ENCODE measurements around the gene NLGN4X.
A peak's percentile ranks its signal among the peaks of the same experiment; 100 is the strongest.

The NLGN4X gene

GRCh38 chrX:6120329-6120728 is 108.3 kb downstream of the NLGN4X start:
- Histone ChIP-seq H3K4ac (ENCODE audit: low read depth, low read length) (no peak overlapping the region), H3K27me3 (ENCODE audit: insufficient read depth, low read length, poor library complexity) (no peaks in the 10 kb centered on the region), H3K9ac (ENCODE audit: low read length) (no peak overlapping the region), H4K8ac (ENCODE audit: low read depth, low read length) (no peak overlapping the region), H3K18ac (ENCODE audit: low read length) (no peak overlapping the region), H2BK15ac (replicated peaks; ENCODE audit: low read depth) (no peak overlapping the region), H3K23ac (ENCODE audit: low read length) (no peak overlapping the region), H2AK5ac (ENCODE audit: low read length) (no peak overlapping the region), H2BK120ac (ENCODE audit: low read depth, low read length) (no peak overlapping the region), H3K79me2 (ENCODE audit: control insufficient read depth, insufficient read depth, low read length) (peaks cover 12% of the 10 kb centered on the region), H2BK5ac (ENCODE audit: low read length) (no peak overlapping the region), H3K27ac (ENCODE audit: low read depth, low read length) (no peak overlapping the region), H3K36me3 (ENCODE audit: control insufficient read depth, insufficient read depth, low read length) (no peaks in the 10 kb centered on the region), H3K4me3 (ENCODE audit: low read length) (no peak overlapping the region), H3K56ac (ENCODE audit: low read length) (no peak overlapping the region), H3K4me2 (ENCODE audit: low read length) (no peak overlapping the region), H4K5ac (ENCODE audit: low read length) (no peak overlapping the region), H3K4me1 (ENCODE audit: control insufficient read depth, low read depth, low read length) (no peaks in the 10 kb centered on the region), H3K79me1 (ENCODE audit: low read length) (no peaks in the 10 kb centered on the region)
- no CpG with 5 or more reads among the region's 2 CpGs for WGBS (ENCODE audit: extremely low coverage, insufficient coverage, low lambda C conversion rate)
- DNase-seq: peak; percentile 6

DNA sequence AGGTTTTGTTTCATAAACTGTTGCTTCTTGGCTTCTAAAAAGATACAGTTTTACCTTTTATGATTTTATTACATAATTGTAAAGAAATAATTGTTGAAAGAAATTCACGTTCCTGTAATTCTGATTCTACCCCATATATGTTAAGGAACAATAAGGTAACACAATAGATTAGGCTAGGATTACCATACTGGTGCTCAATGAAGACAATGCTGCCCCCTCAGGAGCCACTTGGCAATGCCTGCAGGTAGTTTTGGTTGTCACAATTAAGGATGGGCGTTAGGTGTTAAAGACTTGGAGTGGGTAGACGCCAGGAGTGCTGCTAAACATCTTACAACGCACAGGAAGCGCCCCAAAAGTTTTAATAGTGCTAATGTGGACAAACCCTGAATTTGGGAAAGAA is 133.2 kb downstream of the NLGN4X start:
- H3K18ac ChIP-seq (ENCODE audit: low read length): no peak overlapping the region
- H3K4me2 ChIP-seq (ENCODE audit: low read length): no peak overlapping the region
- no peak overlapping the region for H3K9ac ChIP-seq (ENCODE audit: low read length)
- H3K79me1 ChIP-seq (ENCODE audit: low read length): no peaks in the 10 kb centered on the region
- H2AK5ac ChIP-seq (ENCODE audit: low read length): no peak overlapping the region
- H3K27me3 ChIP-seq (ENCODE audit: insufficient read depth, low read length, poor library complexity): no peaks in the 10 kb centered on the region
- H4K5ac ChIP-seq (ENCODE audit: low read length): no peak overlapping the region
- H3K79me2 ChIP-seq (ENCODE audit: control insufficient read depth, insufficient read depth, low read length): no peaks in the 10 kb centered on the region
- H3K23ac ChIP-seq (ENCODE audit: low read length): no peak overlapping the region
- H2BK5ac ChIP-seq (ENCODE audit: low read length): no peak overlapping the region
- H2BK15ac ChIP-seq (replicated peaks; ENCODE audit: low read depth): no peak overlapping the region
- WGBS (ENCODE audit: extremely low coverage, insufficient coverage, low lambda C conversion rate): no CpG with 5 or more reads among the region's 5 CpGs
- H3K4me1 ChIP-seq (ENCODE audit: control insufficient read depth, low read depth, low read length): no peaks in the 10 kb centered on the region
- no peak overlapping the region for H3K4ac ChIP-seq (ENCODE audit: low read depth, low read length)
- H3K4me3 ChIP-seq (ENCODE audit: low read length): no peak overlapping the region
- peak; percentile 59 for DNase-seq
- H3K36me3 ChIP-seq (ENCODE audit: control insufficient read depth, insufficient read depth, low read length): no peaks in the 10 kb centered on the region
- no peak overlapping the region for H2BK120ac ChIP-seq (ENCODE audit: low read depth, low read length)
- no peak overlapping the region for H3K56ac ChIP-seq (ENCODE audit: low read length)
- no peak overlapping the region for H4K8ac ChIP-seq (ENCODE audit: low read depth, low read length)
- no peak overlapping the region for H3K27ac ChIP-seq (ENCODE audit: low read depth, low read length)

DNA sequence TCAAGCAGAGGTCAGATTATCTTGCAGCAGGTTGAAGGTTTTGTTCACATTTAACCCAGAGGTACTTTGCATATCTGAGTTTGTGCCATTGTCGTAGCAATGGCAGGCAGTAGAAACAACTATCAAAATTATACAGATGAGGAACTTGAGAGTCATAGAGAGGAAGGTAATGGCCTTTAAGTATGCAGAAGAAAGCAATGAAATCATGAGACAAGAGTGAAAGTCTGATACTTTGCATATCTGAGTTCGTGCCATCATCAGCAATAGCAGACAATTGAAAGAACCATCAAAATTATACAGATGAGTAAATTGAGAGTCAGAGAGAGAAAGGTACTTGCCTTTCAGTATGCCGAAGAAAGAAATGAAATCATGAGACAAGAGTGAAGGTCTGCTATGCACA is 154.1 kb downstream of the NLGN4X start:
- Histone ChIP-seq H4K5ac (ENCODE audit: low read length) (no peak overlapping the region), H3K27me3 (ENCODE audit: insufficient read depth, low read length, poor library complexity) (no peaks in the 10 kb centered on the region), H3K27ac (ENCODE audit: low read depth, low read length) (no peak overlapping the region), H2BK15ac (replicated peaks; ENCODE audit: low read depth) (no peak overlapping the region), H3K4me3 (ENCODE audit: low read length) (no peak overlapping the region), H2BK5ac (ENCODE audit: low read length) (no peak overlapping the region), H3K36me3 (ENCODE audit: control insufficient read depth, insufficient read depth, low read length) (no peaks in the 10 kb centered on the region), H2AK5ac (ENCODE audit: low read length) (no peak overlapping the region), H4K8ac (ENCODE audit: low read depth, low read length) (no peak overlapping the region), H3K56ac (ENCODE audit: low read length) (no peak overlapping the region), H3K23ac (ENCODE audit: low read length) (no peak overlapping the region), H3K4me1 (ENCODE audit: control insufficient read depth, low read depth, low read length) (no peaks in the 10 kb centered on the region), H3K18ac (ENCODE audit: low read length) (no peak overlapping the region), H3K79me1 (ENCODE audit: low read length) (no peaks in the 10 kb centered on the region), H3K4ac (ENCODE audit: low read depth, low read length) (no peak overlapping the region), H2BK120ac (ENCODE audit: low read depth, low read length) (no peak overlapping the region), H3K79me2 (ENCODE audit: control insufficient read depth, insufficient read depth, low read length) (peaks cover 3% of the 10 kb centered on the region), H3K4me2 (ENCODE audit: low read length) (no peak overlapping the region), H3K9ac (ENCODE audit: low read length) (no peak overlapping the region)
- no CpG with 5 or more reads among the region's 3 CpGs for WGBS (ENCODE audit: extremely low coverage, insufficient coverage, low lambda C conversion rate)
- no peak for DNase-seq

DNA sequence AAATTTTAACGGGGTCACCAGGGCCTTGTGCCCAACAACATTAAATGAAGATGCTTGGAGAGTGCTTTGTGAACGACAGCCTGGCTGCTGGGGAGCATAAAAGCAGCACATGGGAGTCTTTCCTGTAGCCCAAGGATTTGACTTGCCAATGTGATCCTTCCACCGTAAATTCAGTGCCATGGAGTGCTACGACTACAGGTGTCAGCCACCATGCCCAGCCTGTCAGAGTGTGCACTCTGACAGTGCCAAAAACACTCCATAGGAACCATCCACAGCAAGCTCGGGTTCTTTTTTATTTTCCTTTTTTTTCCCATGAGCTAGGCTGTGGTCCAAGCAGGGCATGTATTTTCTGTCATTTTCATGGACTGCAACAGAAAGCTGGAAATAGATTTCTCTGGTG is 156.9 kb downstream of the NLGN4X start:
- Histone ChIP-seq H3K79me2 (ENCODE audit: control insufficient read depth, insufficient read depth, low read length) (peaks cover 5% of the 10 kb centered on the region), H3K18ac (ENCODE audit: low read length) (no peak overlapping the region), H3K27me3 (ENCODE audit: insufficient read depth, low read length, poor library complexity) (no peaks in the 10 kb centered on the region), H3K23ac (ENCODE audit: low read length) (no peak overlapping the region), H2BK120ac (ENCODE audit: low read depth, low read length) (no peak overlapping the region), H3K4me2 (ENCODE audit: low read length) (no peak overlapping the region), H2BK15ac (replicated peaks; ENCODE audit: low read depth) (no peak overlapping the region), H2AK5ac (ENCODE audit: low read length) (no peak overlapping the region), H3K36me3 (ENCODE audit: control insufficient read depth, insufficient read depth, low read length) (no peaks in the 10 kb centered on the region), H4K5ac (ENCODE audit: low read length) (no peak overlapping the region), H3K4me3 (ENCODE audit: low read length) (no peak overlapping the region), H2BK5ac (ENCODE audit: low read length) (no peak overlapping the region), H3K27ac (ENCODE audit: low read depth, low read length) (no peak overlapping the region), H3K56ac (ENCODE audit: low read length) (no peak overlapping the region), H4K8ac (ENCODE audit: low read depth, low read length) (no peak overlapping the region), H3K9ac (ENCODE audit: low read length) (no peak overlapping the region), H3K4me1 (ENCODE audit: control insufficient read depth, low read depth, low read length) (no peaks in the 10 kb centered on the region), H3K4ac (ENCODE audit: low read depth, low read length) (no peak overlapping the region), H3K79me1 (ENCODE audit: low read length) (no peaks in the 10 kb centered on the region)
- WGBS (ENCODE audit: extremely low coverage, insufficient coverage, low lambda C conversion rate): no CpG with 5 or more reads among the region's 5 CpGs
- DNase-seq: no peak

- Histone ChIP-seq H3K4ac (ENCODE audit: low read depth, low read length) (no peak overlapping the region), H4K8ac (ENCODE audit: low read depth, low read length) (no peak overlapping the region), H3K9ac (ENCODE audit: low read length) (no peak overlapping the region), H3K27ac (ENCODE audit: low read depth, low read length) (no peak overlapping the region), H3K23ac (ENCODE audit: low read length) (no peak overlapping the region), H3K36me3 (ENCODE audit: control insufficient read depth, insufficient read depth, low read length) (no peaks in the 10 kb centered on the region), H3K4me2 (ENCODE audit: low read length) (no peak overlapping the region), H2BK120ac (ENCODE audit: low read depth, low read length) (no peak overlapping the region), H3K27me3 (ENCODE audit: insufficient read depth, low read length, poor library complexity) (no peaks in the 10 kb centered on the region), H3K18ac (ENCODE audit: low read length) (no peak overlapping the region), H4K5ac (ENCODE audit: low read length) (no peak overlapping the region), H3K79me1 (ENCODE audit: low read length) (no peaks in the 10 kb centered on the region), H3K79me2 (ENCODE audit: control insufficient read depth, insufficient read depth, low read length) (peaks cover 5% of the 10 kb centered on the region), H2BK5ac (ENCODE audit: low read length) (no peak overlapping the region), H2BK15ac (replicated peaks; ENCODE audit: low read depth) (no peak overlapping the region), H3K4me1 (ENCODE audit: control insufficient read depth, low read depth, low read length) (no peaks in the 10 kb centered on the region), H3K4me3 (ENCODE audit: low read length) (no peak overlapping the region), H3K56ac (ENCODE audit: low read length) (no peak overlapping the region), H2AK5ac (ENCODE audit: low read length) (no peak overlapping the region)
- no peak for DNase-seq
- no CpG with 5 or more reads among the region's 1 CpG for WGBS (ENCODE audit: extremely low coverage, insufficient coverage, low lambda C conversion rate)
Measured at GRCh38 chrX:6067600-6067999, 161.1 kb downstream of the NLGN4X start.

DNA sequence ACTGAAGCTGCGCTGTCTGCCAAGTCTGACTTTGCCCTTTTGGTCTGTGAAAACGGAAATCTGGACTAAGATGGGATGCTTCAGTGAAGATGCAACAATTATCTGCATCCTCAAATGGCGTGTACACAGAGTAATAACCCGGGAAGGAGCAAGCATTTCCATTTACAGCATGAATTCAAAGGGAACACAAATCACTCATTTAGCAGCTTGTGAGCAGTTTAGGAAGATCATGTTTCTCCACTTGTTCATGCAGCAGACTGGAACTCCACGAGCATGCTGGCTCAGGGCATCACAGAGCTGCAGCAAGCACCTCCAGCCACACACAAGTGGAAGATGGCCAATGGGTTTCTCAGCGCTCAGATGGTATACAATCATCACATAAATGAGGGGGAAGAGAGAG is 175.5 kb downstream of the NLGN4X start:
- Histone ChIP-seq H3K79me2 (ENCODE audit: control insufficient read depth, insufficient read depth, low read length) (no peaks in the 10 kb centered on the region), H4K8ac (ENCODE audit: low read depth, low read length) (no peak overlapping the region), H3K4me1 (ENCODE audit: control insufficient read depth, low read depth, low read length) (no peaks in the 10 kb centered on the region), H2BK5ac (ENCODE audit: low read length) (no peak overlapping the region), H3K36me3 (ENCODE audit: control insufficient read depth, insufficient read depth, low read length) (no peaks in the 10 kb centered on the region), H4K5ac (ENCODE audit: low read length) (no peak overlapping the region), H3K4me2 (ENCODE audit: low read length) (no peak overlapping the region), H3K4me3 (ENCODE audit: low read length) (no peak overlapping the region), H2BK120ac (ENCODE audit: low read depth, low read length) (no peak overlapping the region), H3K56ac (ENCODE audit: low read length) (no peak overlapping the region), H2BK15ac (replicated peaks; ENCODE audit: low read depth) (no peak overlapping the region), H3K4ac (ENCODE audit: low read depth, low read length) (no peak overlapping the region), H3K18ac (ENCODE audit: low read length) (no peak overlapping the region), H3K9ac (ENCODE audit: low read length) (no peak overlapping the region), H3K23ac (ENCODE audit: low read length) (no peak overlapping the region), H3K27me3 (ENCODE audit: insufficient read depth, low read length, poor library complexity) (no peaks in the 10 kb centered on the region), H3K27ac (ENCODE audit: low read depth, low read length) (no peak overlapping the region), H2AK5ac (ENCODE audit: low read length) (no peak overlapping the region), H3K79me1 (ENCODE audit: low read length) (no peaks in the 10 kb centered on the region)
- WGBS (ENCODE audit: extremely low coverage, insufficient coverage, low lambda C conversion rate): no CpG with 5 or more reads among the region's 6 CpGs
- DNase-seq: no peak
